B cell (primary cell): ENCODE results near the gene NAPG. TPM values are rescaled to one million over a fixed set of nuclear protein-coding genes. Genes with fewer than 3 reads are reported as not detected.
"Not testable (repeated sequence)": the region's sequence is repeated elsewhere in the genome, so short reads cannot be mapped to it uniquely, and the experiment has no call there.

Source experiments
- ATAC-seq: fragments of 200-7000 bp; cut with Tn5 transposase; one replicate; pipeline ENCODE4 v1.10.0; 2021; ENCODE audit warnings: low read depth, mild to moderate bottlenecking, moderate number of reproducible peaks, moderate library complexity
- CTCF ChIA-PET: fragments of 350-600 bp; sonication (Branson Sonifier 250); formaldehyde crosslinking; loops from one replicate; lab custom pipeline; 2021; ENCODE audit warnings: antibody characterized with exemption, inconsistent platforms; lab: Charles Lee
- POLR2A ChIA-PET: fragments of 350-600 bp; sonication (Branson Sonifier 250); formaldehyde crosslinking; loops from one replicate; lab custom pipeline; 2021; ENCODE audit warnings: antibody characterized with exemption; lab: Charles Lee
- DNase-seq: peaks from one replicate; pipeline ENCODE4 v3.0.0; 2013
- H2AFZ ChIP-seq: 2 replicates; pipeline ENCODE4 v1.6.1; 2012; ENCODE audit warnings: mild to moderate bottlenecking, low read depth, low read length; ENCODE audit not compliant: insufficient read depth, poor library complexity, severe bottlenecking
- H3K27ac ChIP-seq, 2 donors: 1 replicate in 1 of 2; 2 replicates in 1 of 2; pipeline ENCODE4 v1.5.1; 2012 to 2013; ENCODE audit warnings: low read length in 2 of 2, mild to moderate bottlenecking in 2 of 2, moderate library complexity in 1 of 2
- H3K27me3 ChIP-seq, 4 experiments: fragments of 200-600 bp in 1 of 4; sonication (generic) in 1 of 4; replicated peaks in 1 of 4; 1 replicate in 2 of 4; 2 replicates in 2 of 4; pipeline versions ENCODE4 v1.6.1 to v1.7.0; 2013 to 2016; ENCODE audit warnings: low read length in 3 of 4, mild to moderate bottlenecking in 2 of 4, mixed read lengths in 1 of 4, moderate library complexity in 1 of 4; ENCODE audit not compliant: insufficient read depth in 4 of 4, control insufficient read depth in 3 of 4; ENCODE audit errors: control extremely low read depth in 1 of 4
- H3K36me3 ChIP-seq, 2 experiments: replicated peaks in 1 of 2; 1 replicate in 1 of 2; 2 replicates in 1 of 2; pipeline versions ENCODE4 v1.6.1 to v1.7.1; 2013; ENCODE audit warnings: low read length in 1 of 2; ENCODE audit not compliant: insufficient read depth in 2 of 2, control insufficient read depth in 1 of 2; ENCODE audit errors: control extremely low read depth in 1 of 2, extremely low read depth in 1 of 2
- H3K4me1 ChIP-seq, 2 donors: fragments of 200-600 bp in 1 of 2; sonication (generic) in 1 of 2; 1 replicate in 1 of 2; 2 replicates in 1 of 2; pipeline versions ENCODE4 v1.5.1 to v1.6.1; 2013 to 2017; ENCODE audit warnings: low read length in 2 of 2; ENCODE audit not compliant: control insufficient read depth in 2 of 2, insufficient read depth in 2 of 2
- H3K4me2 ChIP-seq: replicated peaks from 2 replicates; pipeline ENCODE3; 2012; ENCODE audit warnings: mild to moderate bottlenecking, low read depth, low read length; ENCODE audit not compliant: poor library complexity, severe bottlenecking
- H3K4me3 ChIP-seq, 5 experiments: fragments of 200-600 bp in 1 of 5; sonication (generic) in 1 of 5; 1 replicate in 3 of 5; 2 replicates in 2 of 5; pipeline versions ENCODE4 v1.5.1 to v1.7.0; 2011 to 2016; ENCODE audit warnings: low read length in 4 of 5, mild to moderate bottlenecking in 4 of 5, low read depth in 2 of 5, control low read depth in 1 of 5, moderate library complexity in 1 of 5; ENCODE audit not compliant: insufficient read depth in 1 of 5; ENCODE audit errors: control extremely low read depth in 1 of 5, extremely low read depth in 1 of 5
- H3K79me2 ChIP-seq: fragments of 200-600 bp; sonication (generic); one replicate; pipeline ENCODE4 v1.6.0; 2016; ENCODE audit warnings: low read length; ENCODE audit not compliant: control insufficient read depth, insufficient read depth
- H3K9ac ChIP-seq: fragments of 200-600 bp; sonication (generic); 2 replicates; pipeline ENCODE4 v1.6.1; 2017; ENCODE audit warnings: mild to moderate bottlenecking, low read length, moderate library complexity
- H3K9me3 ChIP-seq, 3 donors: one replicate each; pipeline versions ENCODE4 v1.6.1 to v1.7.1; 2013; ENCODE audit warnings: low read length in 2 of 3; ENCODE audit not compliant: control insufficient read depth in 2 of 3, insufficient read depth in 1 of 3; ENCODE audit errors: control extremely low read depth in 1 of 3
- H4K20me1 ChIP-seq: 2 replicates; pipeline ENCODE4 v1.6.0; 2012; ENCODE audit warnings: mild to moderate bottlenecking, low read length; ENCODE audit not compliant: insufficient read depth, control insufficient read depth, poor library complexity, severe bottlenecking
- H3K27ac Mint-ChIP-seq: one replicate; pipeline ENCODE4 v1.8.0; 2021; ENCODE audit warnings: mixed read lengths
- H3K27me3 Mint-ChIP-seq: one replicate; pipeline ENCODE4 v1.8.0; 2021; ENCODE audit warnings: mixed read lengths
- H3K4me1 Mint-ChIP-seq: one replicate; pipeline ENCODE4 v1.8.0; 2021; ENCODE audit warnings: mixed read lengths
- H3K4me3 Mint-ChIP-seq: one replicate; pipeline ENCODE4 v1.8.0; 2021; ENCODE audit warnings: mixed read lengths
- H3K9me3 Mint-ChIP-seq: one replicate; pipeline ENCODE4 v1.8.0; 2022; ENCODE audit warnings: mixed read lengths; ENCODE audit not compliant: insufficient read depth
- CTCF ChIP-seq: fragments of 200-600 bp; IDR thresholded peaks from one replicate; pipeline ENCODE4 v1.8.0; 2022; ENCODE audit warnings: antibody characterized with exemption, mild to moderate bottlenecking
- EZH2 ChIP-seq: IDR thresholded peaks from 2 replicates; pipeline ENCODE4 v1.6.1; 2012; ENCODE audit warnings: borderline replicate concordance, low read depth, mild to moderate bottlenecking, moderate library complexity, low read length; ENCODE audit not compliant: insufficient read depth, poor library complexity, severe bottlenecking
- WGBS: methylation state at CpG from one replicate; pipeline ENCODE4 v1.1.5; 2013; ENCODE audit warnings: missing lambda C conversion rate; ENCODE audit not compliant: insufficient coverage; 5-methylcytosine and 5-hydroxymethylcytosine counted together
- intact Hi-C: fragments of 100-400 bp; cut with micrococcal nuclease; formaldehyde crosslinking; loops from one replicate; pipeline ENCODE4 v1.10.0; 2022
- polyA plus RNA-seq: library from polyadenylated mRNA; depleted of rRNA; stranded (reverse); fragments of >200 nt; gene quantifications from 2 replicates; pipeline ENCODE4 v1.2.3, GENCODE V29; 2012
- total RNA-seq, 2 donors: library from RNA; stranded (reverse); fragments of 120-200 nt in 1 of 2; gene quantifications; 1 replicate in 1 of 2; 2 replicates in 1 of 2; pipeline versions ENCODE4 v1.2.3 to v1.2.4, GENCODE V29; 2013 to 2022

Gene NAPG
- total and polyA plus RNA-seq, 2 donors (not counting 1 experiment from before 2014, with no cell fraction given) = 9.4 to 31.8 TPM

GRCh38 chr18:10565835-10566234 lies 40.0 kb downstream of the NAPG start:
- no peak overlapping the region for H3K27ac Mint-ChIP-seq
- intact Hi-C loops = no loop called here
- no peak overlapping the region for H3K4me2 ChIP-seq
- ATAC-seq (no peak), DNase-seq (no peak)
- no peak overlapping the region for H3K4me3 ChIP-seq
- H3K9ac ChIP-seq = no peak overlapping the region
- CTCF ChIA-PET = no interaction called here
- H3K36me3 ChIP-seq = no peaks in the 10 kb centered on the region
- H3K4me3 Mint-ChIP-seq = no peak overlapping the region
- H3K9me3 ChIP-seq = peaks cover 0 to 4% (median 0%) of the 10 kb centered on the region in 3 donors
- 96% methylated on average over 5 of the region's 5 CpGs for WGBS
- H3K4me1 Mint-ChIP-seq = no peaks in the 10 kb centered on the region
- no peaks in the 10 kb centered on the region for H4K20me1 ChIP-seq
- no peaks in the 10 kb centered on the region for H3K27me3 ChIP-seq
- no peaks in the 10 kb centered on the region for H3K27me3 Mint-ChIP-seq
- no peaks in the 10 kb centered on the region for H3K9me3 Mint-ChIP-seq
- TF ChIP-seq CTCF (no peak), EZH2 (no peak)
- no peaks in the 10 kb centered on the region for H3K79me2 ChIP-seq
- POLR2A ChIA-PET = no interaction called here
- H3K4me1 ChIP-seq = no peaks in the 10 kb centered on the region
- no peak overlapping the region for H3K27ac ChIP-seq
- H2AFZ ChIP-seq = no peak overlapping the region

- no peaks in the 10 kb centered on the region for H4K20me1 ChIP-seq
- no peak for ATAC-seq
- H2AFZ ChIP-seq = no peak overlapping the region
- TF ChIP-seq EZH2 (no peak), CTCF (no peak)
- no peak for DNase-seq
- Mint-ChIP-seq H3K4me1 (no peaks in the 10 kb centered on the region), H3K27me3 (no peaks in the 10 kb centered on the region), H3K9me3 (no peaks in the 10 kb centered on the region), H3K4me3 (no peak overlapping the region), H3K27ac (no peak overlapping the region)
- H3K79me2 ChIP-seq = no peaks in the 10 kb centered on the region
- no CpG with 5 or more reads among the region's 3 CpGs for WGBS
- H3K4me2 ChIP-seq = no peak overlapping the region
- no peaks in the 10 kb centered on the region for H3K27me3 ChIP-seq
- H3K36me3 ChIP-seq = no peaks in the 10 kb centered on the region
- no peaks in the 10 kb centered on the region for H3K4me1 ChIP-seq
- H3K9me3 ChIP-seq = peaks cover 0 to 4% (median 0%) of the 10 kb centered on the region in 3 donors
- ChIA-PET CTCF (no interaction called here), POLR2A (no interaction called here)
- H3K27ac ChIP-seq = no peak overlapping the region
- no peak overlapping the region for H3K4me3 ChIP-seq
- intact Hi-C loops = no loop called here
- no peak overlapping the region for H3K9ac ChIP-seq
Observed at GRCh38 chr18:10566390-10566789, 40.6 kb downstream of the NAPG start.

GRCh38 chr18:10569941-10570340 lies 44.1 kb downstream of the NAPG start:
- H4K20me1 ChIP-seq, H3K27ac ChIP-seq, H3K4me3 ChIP-seq, H3K27ac Mint-ChIP-seq, H3K9me3 ChIP-seq, H3K4me1 ChIP-seq, H3K27me3 Mint-ChIP-seq, H3K4me1 Mint-ChIP-seq, intact Hi-C loops, H3K4me3 Mint-ChIP-seq, H3K79me2 ChIP-seq, H3K36me3 ChIP-seq, ATAC-seq, H3K4me2 ChIP-seq, H3K9ac ChIP-seq, POLR2A ChIA-PET, H2AFZ ChIP-seq, H3K9me3 Mint-ChIP-seq, DNase-seq, H3K27me3 ChIP-seq: not testable (repeated sequence)
- no CpG with 5 or more reads among the region's 5 CpGs for WGBS
- CTCF ChIA-PET = interaction anchor here (1.1 kb wide), 1 partner anchor 10 kb away, joined by 5 read pairs; no protein-coding TSS in a partner anchor
